Glomerular endothelial cell (primary cell): ENCODE data around the gene CTH. TPM values are rescaled to one million over a fixed set of nuclear protein-coding genes. Genes with fewer than 3 reads are reported as not detected.
"Not testable (repeated sequence)": the region's sequence is repeated elsewhere in the genome, so short reads cannot be mapped to it uniquely, and the experiment has no call there.

Experiments used
- DNase-seq: peaks from one replicate; pipeline ENCODE4 v3.0.0-alpha.2; 2011; ENCODE audit warnings: low read depth, low spot score; ENCODE audit errors: extremely low read depth
- total RNA-seq: library from RNA; depleted of rRNA; stranded (reverse); fragments of >200 nt; gene quantifications from 2 replicates; pipeline ENCODE4 v1.2.3, GENCODE V29; 2015

The CTH gene
- total RNA-seq, 1 donor from 2014 or later, result 3.3 TPM

GRCh38 chr1:70449049-70449448 lies 38.0 kb downstream of the CTH start:
- no peak for DNase-seq

DNA sequence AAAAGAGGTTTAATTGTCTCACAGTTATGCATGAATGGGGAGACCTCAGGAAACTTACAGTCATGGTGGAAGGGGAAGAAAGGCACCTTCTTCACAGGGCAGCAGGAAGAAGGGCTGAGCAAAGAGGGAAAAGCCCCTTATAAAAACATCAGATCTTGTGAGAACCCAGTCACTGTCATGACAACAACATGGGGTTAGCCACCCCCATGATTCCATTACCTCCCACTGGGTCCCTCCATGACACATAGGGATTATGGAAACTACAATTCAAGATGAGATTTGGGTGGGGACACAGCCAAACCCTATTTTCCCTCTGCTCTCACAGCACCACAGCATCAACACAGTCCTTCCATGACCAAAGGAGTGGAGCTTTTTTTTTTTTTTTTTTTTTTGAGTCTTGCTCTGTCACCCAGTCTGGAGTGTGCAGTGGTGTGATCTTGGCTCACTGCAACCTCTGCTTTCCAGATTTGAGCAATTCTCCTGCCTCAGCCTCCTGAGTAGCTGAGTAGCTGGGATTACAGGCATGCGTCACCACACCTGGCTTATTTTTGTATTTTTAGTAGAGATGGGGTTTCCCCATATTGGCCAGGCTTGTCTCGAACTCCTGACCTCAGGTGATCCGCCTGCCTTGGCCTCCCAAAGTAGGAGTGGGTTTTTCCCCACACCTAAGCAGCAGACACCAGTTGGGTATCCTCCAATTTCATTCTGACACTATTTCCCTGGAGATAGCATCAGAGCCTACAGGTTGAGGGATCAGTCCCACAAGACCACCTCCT lies 41.3 kb downstream of the CTH start:
- not testable (repeated sequence) for DNase-seq

DNA sequence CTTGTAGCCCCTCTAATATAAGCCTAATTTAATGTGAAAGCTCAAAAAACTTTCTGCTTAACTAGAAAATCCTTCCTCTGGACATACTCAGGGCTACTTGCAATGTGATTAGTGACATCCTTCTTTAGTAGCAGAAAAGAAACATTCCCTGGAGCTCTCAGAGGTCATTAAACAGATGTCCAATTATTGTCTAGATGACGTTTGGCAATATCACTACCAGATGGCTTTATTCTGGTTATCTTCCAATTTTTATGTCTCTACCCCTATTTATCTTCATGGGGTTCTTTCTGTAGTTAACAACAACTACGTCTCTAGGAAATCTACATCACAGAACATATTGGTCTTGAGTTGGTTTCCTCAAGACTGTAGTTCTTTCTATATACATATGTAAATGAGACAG lies 44.2 kb downstream of the CTH start:
- no peak for DNase-seq

GRCh38 chr1:70458131-70458530 lies 47.1 kb downstream of the CTH start:
- DNase-seq, result no peak

- no peak for DNase-seq
Observed at GRCh38 chr1:70459496-70460225, 48.6 kb downstream of the CTH start.

GRCh38 chr1:70460740-70461713 lies 50.0 kb downstream of the CTH start:
- DNase-seq, result not testable (repeated sequence)

- no peak for DNase-seq
Observed at GRCh38 chr1:70462611-70463010, 51.5 kb downstream of the CTH start.

GRCh38 chr1:70465911-70466310 lies 54.8 kb downstream of the CTH start:
- DNase-seq, result no peak

DNA sequence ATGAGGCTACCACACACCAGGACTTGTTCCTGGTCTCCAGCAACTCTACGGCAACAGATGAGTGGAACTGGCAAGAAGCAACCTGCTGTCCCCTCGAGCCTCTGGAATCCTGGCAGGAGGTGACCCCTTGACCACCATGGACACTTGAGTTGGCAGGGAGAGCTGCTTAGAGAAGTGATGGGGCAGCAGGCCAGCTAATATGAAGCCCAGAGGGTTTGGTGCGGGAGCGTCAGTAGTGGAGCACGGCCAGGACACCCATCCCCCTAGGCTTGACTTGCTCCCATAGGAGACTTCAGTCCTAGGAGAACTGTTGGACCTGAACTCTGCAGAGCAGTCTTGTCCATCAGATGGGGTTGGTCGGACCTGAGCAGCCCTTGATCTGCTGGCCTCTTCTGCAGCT lies 56.5 kb downstream of the CTH start:
- no peak for DNase-seq

DNA sequence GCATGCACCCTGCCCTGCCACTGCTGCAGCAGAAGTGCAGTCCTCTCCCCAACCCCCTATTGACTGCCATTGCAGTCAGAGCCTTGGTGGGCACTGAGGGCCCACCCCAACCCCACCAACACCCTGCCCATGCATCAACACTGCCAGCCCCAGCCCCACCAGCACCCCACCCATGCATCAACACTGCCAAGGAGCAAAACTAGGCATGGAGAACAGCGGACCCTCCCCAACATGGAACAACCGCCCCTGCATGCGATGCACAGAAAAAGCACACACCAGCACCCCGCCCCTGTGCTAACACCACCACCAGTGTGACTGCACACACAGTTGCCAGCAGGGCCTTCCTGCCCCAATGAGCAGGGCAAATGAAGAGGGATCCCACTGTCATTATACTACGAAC lies 57.1 kb downstream of the CTH start:
- DNase-seq, result no peak

- DNase-seq, result not testable (repeated sequence)
Observed at GRCh38 chr1:70469184-70469583, 58.1 kb downstream of the CTH start.

DNA sequence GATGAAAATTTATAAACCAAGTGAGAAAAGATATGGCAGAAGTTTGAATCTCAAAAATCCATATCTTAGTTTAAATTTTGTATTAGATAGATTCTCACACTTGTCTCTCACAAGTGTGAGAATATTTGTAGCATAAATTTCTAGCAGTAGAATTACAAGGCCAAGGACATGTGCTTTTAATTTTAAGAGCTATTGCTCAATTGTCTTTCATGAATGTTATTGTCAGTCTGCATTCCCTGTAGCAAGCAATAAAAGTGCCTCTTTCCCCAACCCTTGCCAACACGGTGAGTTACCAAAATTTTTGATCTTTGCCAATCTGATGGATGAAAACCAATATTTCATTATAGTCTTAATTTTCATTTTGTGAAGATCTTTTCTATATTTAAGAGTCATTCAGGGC lies 64.0 kb downstream of the CTH start:
- DNase-seq, result no peak

DNA sequence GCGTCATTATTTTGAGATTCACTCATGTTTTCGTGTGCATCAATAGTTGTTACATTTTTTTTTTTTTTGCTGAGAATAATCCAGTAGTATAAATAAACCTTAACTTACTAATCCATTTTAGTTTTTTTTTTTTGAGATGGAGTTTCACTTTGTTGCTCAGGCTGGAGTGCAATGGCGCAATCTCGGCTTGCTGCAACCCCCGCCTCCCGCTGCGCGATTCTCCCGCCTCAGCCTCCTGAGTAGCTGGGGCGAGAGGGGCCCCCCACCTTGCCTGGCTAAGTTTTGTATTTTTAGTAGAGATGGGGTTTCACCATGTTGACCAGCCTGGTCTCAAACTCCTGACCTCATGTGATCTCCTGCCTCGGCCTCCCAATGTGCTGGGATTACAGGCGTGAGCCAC lies 66.0 kb downstream of the CTH start:
- DNase-seq, result no peak

- not testable (repeated sequence) for DNase-seq
Observed at GRCh38 chr1:70477905-70478304, 66.8 kb downstream of the CTH start.

DNA sequence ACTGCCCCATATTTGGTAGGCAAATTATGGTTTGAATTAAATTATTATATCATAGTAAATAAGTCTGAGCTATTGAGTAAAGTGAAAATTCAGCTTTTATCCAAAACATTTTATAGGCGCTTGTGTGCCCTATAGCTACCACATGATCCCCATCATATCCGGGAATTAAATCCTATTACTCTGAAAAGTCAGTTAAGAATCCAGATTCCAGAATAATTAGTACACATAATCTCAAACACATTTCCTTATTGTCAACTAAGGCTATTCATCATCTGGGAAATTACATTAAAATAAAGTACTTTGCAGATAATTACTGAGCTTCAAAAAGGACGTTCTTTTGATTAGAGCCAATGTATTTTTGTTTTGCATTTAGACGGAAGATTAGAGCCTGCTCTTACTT lies 72.3 kb downstream of the CTH start:
- no peak for DNase-seq

- no peak for DNase-seq
Observed at GRCh38 chr1:70485624-70486023, 74.6 kb downstream of the CTH start.

DNA sequence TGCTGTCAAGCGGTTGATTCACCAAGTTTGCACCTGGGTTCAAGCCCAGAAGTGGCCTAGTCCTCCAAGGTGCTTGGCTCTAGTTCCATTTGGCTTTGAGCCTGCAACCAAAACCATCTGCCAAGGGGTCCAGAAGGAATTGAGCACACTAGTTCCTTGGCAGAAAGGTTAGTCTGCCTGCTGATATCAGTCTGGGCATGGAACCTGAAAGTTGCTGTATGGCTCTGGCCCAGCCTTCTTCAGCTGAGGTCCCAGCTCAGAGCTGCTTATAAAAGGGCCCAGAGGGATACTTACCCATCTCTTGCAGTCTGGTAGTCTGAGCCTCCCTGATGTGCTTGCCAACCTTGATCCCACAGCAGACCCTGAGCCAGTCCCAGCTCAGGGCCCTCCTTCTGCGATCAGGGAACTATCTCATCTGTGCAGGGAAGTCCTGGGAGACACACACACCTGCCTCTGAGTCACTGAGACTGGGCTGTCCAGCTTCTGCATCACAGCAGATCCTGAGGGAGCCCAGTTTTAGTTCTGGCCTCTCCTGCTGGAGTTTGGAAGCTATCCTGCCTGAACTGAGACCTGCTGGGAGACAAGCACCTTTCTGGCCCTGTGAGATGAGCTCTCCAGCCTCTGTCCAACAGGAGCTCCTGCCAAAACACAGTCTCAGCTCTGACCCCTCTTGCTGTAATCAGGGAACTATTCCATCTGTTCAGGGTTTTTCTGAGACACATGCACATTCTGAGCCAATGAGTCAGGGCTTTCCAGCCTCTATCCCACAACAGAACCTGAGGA lies 75.8 kb downstream of the CTH start:
- no peak for DNase-seq

- no peak for DNase-seq
Observed at GRCh38 chr1:70487459-70487815, 76.4 kb downstream of the CTH start.

DNA sequence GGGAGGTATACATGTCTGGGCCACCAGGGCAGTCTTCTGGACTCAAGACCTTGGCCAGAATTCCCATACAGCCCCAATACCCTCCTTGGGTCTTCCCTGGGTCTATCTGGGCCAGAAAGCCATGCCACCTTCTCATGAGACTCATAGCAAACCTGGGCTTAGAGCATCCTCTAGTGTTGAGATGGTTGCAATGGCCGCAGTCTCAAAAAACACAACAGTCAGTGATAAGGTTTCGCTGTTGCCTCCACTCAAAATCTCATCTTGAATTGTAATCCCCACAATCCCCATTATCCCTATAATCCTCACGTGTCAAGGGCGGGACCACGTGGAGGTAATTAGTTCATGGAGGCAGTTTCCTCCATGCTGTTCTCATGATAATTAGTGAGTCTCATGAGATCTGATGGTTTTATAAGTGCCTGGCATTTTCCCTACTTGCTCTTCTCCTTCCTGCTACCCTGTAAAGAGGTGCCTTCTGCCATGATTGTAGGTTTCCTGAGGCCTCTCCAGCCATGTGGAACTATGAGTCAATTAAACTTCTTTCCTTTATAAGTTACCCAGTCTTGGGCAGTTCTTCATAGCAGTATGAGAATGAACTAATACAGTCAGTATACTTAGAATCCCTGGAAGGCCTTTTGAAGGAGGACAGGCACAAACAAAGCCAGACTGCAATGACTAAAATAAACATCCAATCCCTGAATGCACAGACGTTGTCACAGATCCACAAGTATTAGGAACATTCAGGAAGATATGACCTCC lies 77.0 kb downstream of the CTH start:
- peak; percentile 29 for DNase-seq
